MCF 10A (cell line): Measurements from ENCODE around the gene GPM6B. TPM values are rescaled to one million over a fixed set of nuclear protein-coding genes. Genes with fewer than 3 reads are reported as not detected.

Experiments
- BruUV-seq: library from RNA; stranded (reverse); fragments of 400-500 nt; replicated peaks from 2 replicates; lab custom pipeline; 2021; lab: Mats Ljungman, UMichigan
- CTCF ChIA-PET: fragments of 300-600 bp; sonication (Branson Sonifier 250); formaldehyde crosslinking; extraction: SDS; loops from one replicate; lab custom pipeline; 2021; ENCODE audit warnings: antibody characterized with exemption, inconsistent platforms; lab: Yijun Ruan, JAX
- POLR2A ChIA-PET: fragments of 300-600, 350-650 bp; sonication (Branson Sonifier 250); formaldehyde crosslinking; extraction: SDS; loops from one replicate; lab custom pipeline; 2020; ENCODE audit warnings: antibody characterized with exemption, inconsistent platforms; lab: Yijun Ruan, JAX
- DNase-seq: peaks from one replicate; pipeline ENCODE4 v3.0.0-alpha.2; 2018; ENCODE audit not compliant: unreplicated experiment
- H3K27ac Mint-ChIP-seq: one replicate; pipeline ENCODE4 v1.8.0; 2022; ENCODE audit warnings: mild to moderate bottlenecking, low read depth, mixed read lengths; ENCODE audit not compliant: unreplicated experiment
- H3K27me3 Mint-ChIP-seq: one replicate; pipeline ENCODE4 v1.8.0; 2022; ENCODE audit warnings: mixed read lengths; ENCODE audit not compliant: insufficient read depth, unreplicated experiment
- H3K36me3 Mint-ChIP-seq: one replicate; pipeline ENCODE4 v1.8.0; 2022; ENCODE audit warnings: mild to moderate bottlenecking, moderate library complexity, mixed read lengths; ENCODE audit not compliant: insufficient read depth, unreplicated experiment
- H3K4me1 Mint-ChIP-seq: one replicate; pipeline ENCODE4 v1.8.0; 2022; ENCODE audit warnings: mixed read lengths; ENCODE audit not compliant: insufficient read depth, unreplicated experiment
- H3K4me3 Mint-ChIP-seq: one replicate; pipeline ENCODE4 v1.8.0; 2022; ENCODE audit warnings: mild to moderate bottlenecking, moderate library complexity, mixed read lengths; ENCODE audit not compliant: unreplicated experiment
- H3K9me3 Mint-ChIP-seq: one replicate; pipeline ENCODE4 v1.8.0; 2022; ENCODE audit warnings: mixed read lengths; ENCODE audit not compliant: unreplicated experiment
- intact Hi-C: fragments of 100-400 bp; cut with micrococcal nuclease; formaldehyde crosslinking; loops from 2 replicates; pipeline ENCODE4 v1.14.1; 2022
- total RNA-seq: library from RNA; stranded (reverse); gene quantifications from 2 replicates; pipeline ENCODE4 v1.2.3, GENCODE V29; 2022
- TF ChIP-seq, protein P1 (sequence below): fragments of 200-600 bp; IDR thresholded peaks from one replicate; pipeline ENCODE4 v1.8.0; 2022; ENCODE audit warnings: antibody characterized with exemption, mild to moderate bottlenecking; ENCODE audit not compliant: unreplicated experiment

The GPM6B gene
- total RNA-seq, 1 experiment from 2014 or later, result 16.3 TPM

DNA sequence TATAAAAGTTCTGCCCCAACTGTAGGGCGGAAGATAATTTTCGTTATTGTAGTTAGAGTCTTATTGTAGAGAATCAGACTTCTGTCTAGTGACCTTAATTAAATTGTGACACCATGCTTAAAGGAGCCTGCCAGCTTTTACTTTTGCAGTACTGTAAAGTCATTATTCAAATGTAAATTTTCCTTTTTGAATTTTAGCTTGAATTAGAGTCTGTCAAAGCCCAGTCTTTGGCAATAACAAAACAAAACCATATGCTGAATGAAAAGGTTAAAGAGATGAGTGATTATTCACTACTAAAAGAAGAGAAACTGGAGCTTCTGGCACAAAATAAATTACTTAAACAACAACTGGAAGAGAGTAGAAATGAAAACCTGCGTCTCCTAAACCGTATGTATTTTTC lies 60.5 kb downstream of the GPM6B start:
- H3K27ac Mint-ChIP-seq, result no peak overlapping the region
- intact Hi-C loops, result no loop called here
- H3K36me3 Mint-ChIP-seq, result peaks cover 86% of the 10 kb centered on the region
- POLR2A ChIA-PET, result no interaction called here
- H3K4me3 Mint-ChIP-seq, result no peak overlapping the region
- H3K9me3 Mint-ChIP-seq, result no peaks in the 10 kb centered on the region
- H3K4me1 Mint-ChIP-seq, result no peaks in the 10 kb centered on the region
- no peak for DNase-seq
- no peaks in the 10 kb centered on the region for H3K27me3 Mint-ChIP-seq
- no TSS peak for BruUV-seq
- CTCF ChIA-PET, result interaction anchor here (0.9 to 1.9 kb wide), 2 partner anchors 35 to 275 kb away, joined by 3 to 4 read pairs; no protein-coding TSS in a partner anchor
- TF ChIP-seq, protein P1, sequence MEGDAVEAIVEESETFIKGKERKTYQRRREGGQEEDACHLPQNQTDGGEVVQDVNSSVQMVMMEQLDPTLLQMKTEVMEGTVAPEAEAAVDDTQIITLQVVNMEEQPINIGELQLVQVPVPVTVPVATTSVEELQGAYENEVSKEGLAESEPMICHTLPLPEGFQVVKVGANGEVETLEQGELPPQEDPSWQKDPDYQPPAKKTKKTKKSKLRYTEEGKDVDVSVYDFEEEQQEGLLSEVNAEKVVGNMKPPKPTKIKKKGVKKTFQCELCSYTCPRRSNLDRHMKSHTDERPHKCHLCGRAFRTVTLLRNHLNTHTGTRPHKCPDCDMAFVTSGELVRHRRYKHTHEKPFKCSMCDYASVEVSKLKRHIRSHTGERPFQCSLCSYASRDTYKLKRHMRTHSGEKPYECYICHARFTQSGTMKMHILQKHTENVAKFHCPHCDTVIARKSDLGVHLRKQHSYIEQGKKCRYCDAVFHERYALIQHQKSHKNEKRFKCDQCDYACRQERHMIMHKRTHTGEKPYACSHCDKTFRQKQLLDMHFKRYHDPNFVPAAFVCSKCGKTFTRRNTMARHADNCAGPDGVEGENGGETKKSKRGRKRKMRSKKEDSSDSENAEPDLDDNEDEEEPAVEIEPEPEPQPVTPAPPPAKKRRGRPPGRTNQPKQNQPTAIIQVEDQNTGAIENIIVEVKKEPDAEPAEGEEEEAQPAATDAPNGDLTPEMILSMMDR, result no peak

DNA sequence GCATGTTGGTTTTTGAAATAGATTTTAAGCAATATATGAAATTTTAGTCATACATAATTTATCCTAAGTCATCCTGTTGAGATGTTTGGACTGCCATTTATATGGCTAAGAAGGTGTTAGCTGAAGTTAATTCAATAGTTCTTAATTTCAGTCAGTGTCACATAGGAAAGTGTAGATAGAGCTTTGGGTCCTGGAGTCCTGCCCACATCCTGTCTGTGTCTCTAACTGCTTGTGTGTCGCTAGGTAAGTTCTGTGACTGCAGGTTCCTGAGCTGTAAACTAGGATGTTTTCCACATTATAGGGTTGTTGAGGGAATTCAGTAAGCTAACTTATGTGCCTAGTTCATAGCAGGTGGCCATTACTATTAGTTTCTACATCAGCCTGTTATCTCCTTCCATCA lies 61.6 kb downstream of the GPM6B start:
- CTCF ChIA-PET, result interaction anchor here (1.0 to 1.2 kb wide), 2 partner anchors 14 to 33 kb away, joined by 3 to 4 read pairs; no protein-coding TSS in a partner anchor
- BruUV-seq, result no TSS peak
- peaks cover 78% of the 10 kb centered on the region for H3K36me3 Mint-ChIP-seq
- H3K27me3 Mint-ChIP-seq, result no peaks in the 10 kb centered on the region
- H3K27ac Mint-ChIP-seq, result no peak overlapping the region
- intact Hi-C loops, result no loop called here
- H3K4me3 Mint-ChIP-seq, result no peak overlapping the region
- TF ChIP-seq, protein P1, result no peak
- POLR2A ChIA-PET, result interaction anchor here (0.7 to 1.9 kb wide), 2 partner anchors 274 to 301 kb away, joined by 3 to 6 read pairs; partner anchors contain the start of gene GEMIN8
- DNase-seq, result no peak
- no peaks in the 10 kb centered on the region for H3K4me1 Mint-ChIP-seq
- no peaks in the 10 kb centered on the region for H3K9me3 Mint-ChIP-seq

- Mint-ChIP-seq H3K27me3 (no peaks in the 10 kb centered on the region), H3K36me3 (peaks cover 73% of the 10 kb centered on the region), H3K9me3 (no peaks in the 10 kb centered on the region), H3K27ac (no peak overlapping the region), H3K4me3 (no peak overlapping the region), H3K4me1 (no peaks in the 10 kb centered on the region)
- CTCF ChIA-PET, result interaction anchor here (0.6 to 5.0 kb wide), 5 partner anchors 13 to 277 kb away, joined by 3 to 30 read pairs (median 4); no protein-coding TSS in a partner anchor
- BruUV-seq, result no TSS peak
- TF ChIP-seq, protein P1, result no peak
- no peak for DNase-seq
- intact Hi-C loops, result loop anchor here (5.0 kb wide), 1 partner anchor 183 kb away; no protein-coding TSS in a partner anchor
- POLR2A ChIA-PET, result interaction anchor here (1.1 to 1.9 kb wide), 2 partner anchors 273 to 275 kb away, joined by 4 to 6 read pairs; partner anchors contain the start of gene GEMIN8
Observed at GRCh38 chrX:13754765-13755164, 62.1 kb downstream of the GPM6B start.

- ChIA-PET CTCF (interaction anchor here (0.6 to 7.6 kb wide), 12 partner anchors 12 to 279 kb away, joined by 3 to 71 read pairs (median 3); partner anchors contain the start of genes GEMIN8, OFD1 and TRAPPC2), POLR2A (interaction anchor here (0.6 to 4.4 kb wide), 4 partner anchors 17 to 277 kb away, joined by 3 to 39 read pairs (median 8); partner anchors contain the start of genes GEMIN8, OFD1, RAB9A and TRAPPC2)
- TF ChIP-seq, protein P1, result no peak
- Mint-ChIP-seq H3K27me3 (no peaks in the 10 kb centered on the region), H3K27ac (peak overlapping the region; percentile 1), H3K4me3 (no peak overlapping the region), H3K4me1 (peaks cover 1% of the 10 kb centered on the region), H3K36me3 (peaks cover 67% of the 10 kb centered on the region), H3K9me3 (no peaks in the 10 kb centered on the region)
- DNase-seq, result no peak
- intact Hi-C loops, result loop anchor here (5.0 kb wide), 1 partner anchor 185 kb away; no protein-coding TSS in a partner anchor
- BruUV-seq, result no TSS peak
Observed at GRCh38 chrX:13752646-13753045, 64.2 kb downstream of the GPM6B start.
